ENCODE measurements around the gene XPC. TPM values are rescaled to one million over a fixed set of nuclear protein-coding genes. Genes with fewer than 3 reads are reported as not detected.
"Not testable (repeated sequence)": the region's sequence is repeated elsewhere in the genome, so short reads cannot be mapped to it uniquely, and the experiment has no call there.

Gene XPC
- total RNA-seq, 2 donors from 2014 or later = 48.4 to 61.0 TPM

DNA sequence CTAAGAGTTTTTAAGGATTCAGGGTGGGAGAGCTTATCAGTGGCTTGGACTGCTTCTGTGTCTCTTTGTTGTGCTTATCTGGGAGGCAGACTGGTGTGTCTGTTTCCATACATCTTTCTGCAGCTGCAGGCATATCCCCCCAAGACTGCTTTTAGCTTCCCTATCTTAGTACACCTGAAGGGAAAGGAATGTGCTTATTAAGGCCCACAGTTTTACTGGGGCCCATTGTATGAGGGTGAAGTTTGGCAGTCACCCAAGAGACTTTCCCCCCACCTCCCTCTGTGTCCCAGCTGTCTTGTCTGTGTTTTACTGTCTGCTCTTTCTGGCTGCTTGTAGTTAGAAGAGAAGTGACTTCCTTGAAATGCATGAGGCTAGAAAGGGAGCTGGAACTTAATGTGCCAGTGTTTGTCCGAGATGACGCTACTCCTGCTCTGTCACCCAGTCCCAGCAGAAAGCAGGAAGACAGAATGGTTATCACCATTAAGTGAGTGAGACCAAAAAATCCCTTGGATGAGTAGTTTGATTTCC is 57.4 kb downstream of the XPC start:
- H3K9me3 Mint-ChIP-seq; H3K27me3 Mint-ChIP-seq (ENCODE audit: low read depth); DNase-seq; H3K27ac Mint-ChIP-seq; H3K4me3 Mint-ChIP-seq; ATAC-seq (replicated peaks in 1 of 2): not testable (repeated sequence)
- peaks cover 39% of the 10 kb centered on the region for H3K4me1 Mint-ChIP-seq (ENCODE audit: low read depth)
- peaks cover 5 to 11% of the 10 kb centered on the region in 2 donors for H3K36me3 Mint-ChIP-seq (ENCODE audit: insufficient read depth in 2 of 2)

DNA sequence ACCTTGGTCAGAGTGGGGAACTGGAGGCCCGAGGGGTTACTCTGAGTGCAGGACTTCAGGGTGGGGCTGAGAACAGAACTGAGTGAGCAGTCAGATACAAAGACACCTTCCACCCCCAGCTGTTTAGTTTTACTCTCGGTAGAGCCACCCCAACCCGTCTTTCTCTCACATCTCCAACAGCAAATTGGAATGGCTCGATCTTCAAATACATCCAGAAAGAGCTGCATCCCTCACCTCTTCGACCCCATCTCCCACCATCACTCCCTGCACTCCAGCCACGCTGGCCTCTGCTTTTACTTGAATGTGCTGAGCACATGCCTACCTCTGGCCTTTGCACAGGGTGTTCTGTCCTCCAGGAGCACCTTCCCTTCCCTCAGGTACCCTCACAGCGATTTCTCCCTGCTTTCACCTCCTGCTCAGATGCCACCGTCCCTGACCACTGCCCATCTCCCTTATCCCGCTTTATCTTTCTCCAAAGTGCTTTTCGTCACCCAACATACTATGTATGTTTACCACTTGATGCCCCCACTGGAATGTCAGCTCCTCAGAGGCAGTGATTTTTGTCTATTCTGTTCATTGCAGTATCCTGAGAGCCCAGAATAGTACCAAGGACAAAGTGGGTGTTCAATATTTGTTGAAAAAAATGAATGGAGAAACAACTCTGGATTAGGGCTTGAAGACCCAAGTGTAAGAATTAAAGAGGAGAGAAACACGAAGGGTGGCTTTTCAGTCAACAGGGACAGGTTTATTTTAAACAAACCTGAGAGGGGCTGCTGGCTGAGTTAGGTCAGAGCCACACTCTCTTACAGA is 58.1 kb downstream of the XPC start:
- no peak for DNase-seq
- no peaks in the 10 kb centered on the region for H3K9me3 Mint-ChIP-seq
- no peak for ATAC-seq (replicated peaks in 1 of 2)
- H3K36me3 Mint-ChIP-seq (ENCODE audit: insufficient read depth in 2 of 2) = peaks cover 3 to 9% of the 10 kb centered on the region in 2 donors
- H3K27me3 Mint-ChIP-seq (ENCODE audit: low read depth) = no peaks in the 10 kb centered on the region
- peaks cover 36% of the 10 kb centered on the region for H3K4me1 Mint-ChIP-seq (ENCODE audit: low read depth)
- no peak overlapping the region for H3K27ac Mint-ChIP-seq
- H3K4me3 Mint-ChIP-seq = no peak overlapping the region

DNA sequence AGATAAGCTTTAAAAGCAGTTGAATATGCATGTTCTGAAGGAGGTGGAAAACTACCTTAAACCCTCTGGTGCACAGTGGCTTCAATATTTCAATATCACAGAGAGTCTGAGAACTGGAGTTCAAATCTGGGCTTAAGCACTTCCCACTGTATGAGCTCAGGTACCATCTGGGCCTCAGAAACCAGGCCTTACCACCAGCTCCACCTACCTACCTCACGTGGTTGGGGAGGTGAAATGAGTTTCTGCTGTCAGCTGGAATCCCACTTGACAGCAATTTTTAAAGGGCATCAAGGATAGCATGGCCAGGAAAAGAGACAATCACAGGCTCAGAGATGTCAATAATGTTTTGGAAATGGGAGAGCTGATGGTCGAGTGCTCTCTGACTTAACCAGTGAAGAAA is 58.8 kb downstream of the XPC start:
- Mint-ChIP-seq H3K36me3 (ENCODE audit: insufficient read depth in 2 of 2) (peaks cover 3 to 7% of the 10 kb centered on the region in 2 donors), H3K9me3 (no peaks in the 10 kb centered on the region), H3K4me3 (no peak overlapping the region), H3K27ac (peak overlapping the region; percentile 51), H3K4me1 (ENCODE audit: low read depth) (peaks cover 36% of the 10 kb centered on the region), H3K27me3 (ENCODE audit: low read depth) (no peaks in the 10 kb centered on the region)
- DNase-seq (no peak), ATAC-seq (replicated peaks in 1 of 2) (no peak)

DNA sequence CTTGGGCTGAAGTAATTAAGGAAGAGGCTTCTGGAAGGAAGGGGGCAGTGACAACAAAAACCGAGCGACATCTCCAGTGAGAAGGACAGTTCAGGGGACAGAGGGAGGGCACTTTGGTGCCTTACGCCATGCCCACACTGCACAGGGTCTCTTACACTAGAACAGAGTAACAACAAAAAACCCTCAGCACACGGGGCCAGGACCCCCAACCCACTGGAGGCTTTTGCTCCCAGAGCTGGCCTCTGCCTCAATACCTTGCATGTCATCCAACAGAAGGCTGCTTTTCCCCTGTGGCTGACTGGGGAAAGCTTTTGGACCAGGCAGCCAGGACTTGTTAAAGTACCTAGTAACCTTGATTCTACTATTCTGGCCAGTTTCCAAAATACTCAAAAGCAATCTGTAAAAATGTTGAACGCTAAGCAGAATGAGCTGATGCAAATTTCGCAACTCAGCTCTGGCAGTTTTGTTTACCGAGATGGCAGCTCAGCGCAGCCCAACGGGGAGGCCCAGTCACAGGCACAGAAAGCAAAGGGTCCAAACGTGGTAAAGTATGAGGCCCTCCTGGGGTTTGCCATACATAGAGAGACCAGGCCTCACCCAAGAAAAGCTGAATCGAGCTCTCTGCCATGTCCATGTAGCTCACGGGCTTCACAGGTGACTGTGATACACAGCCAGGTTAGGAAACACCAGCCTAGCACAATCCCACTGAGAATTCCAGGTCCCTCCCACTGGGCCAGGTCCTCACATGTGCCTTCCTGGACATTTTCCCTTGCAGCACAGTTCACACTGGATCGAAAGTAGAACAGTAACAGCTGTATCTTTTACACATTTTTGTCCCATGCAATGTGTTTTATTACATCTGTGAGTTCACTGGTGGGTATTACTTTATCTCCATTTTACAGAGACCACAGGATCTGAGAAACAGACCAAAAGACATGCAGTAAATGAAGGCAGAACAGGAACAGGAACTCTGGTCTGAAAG is 59.7 kb downstream of the XPC start:
- Mint-ChIP-seq H3K36me3 (ENCODE audit: insufficient read depth in 2 of 2) (peaks cover 3 to 7% of the 10 kb centered on the region in 2 donors), H3K27ac (no peak overlapping the region), H3K9me3 (no peaks in the 10 kb centered on the region), H3K27me3 (ENCODE audit: low read depth) (no peaks in the 10 kb centered on the region), H3K4me1 (ENCODE audit: low read depth) (peaks cover 34% of the 10 kb centered on the region), H3K4me3 (no peak overlapping the region)
- DNase-seq (no peak), ATAC-seq (replicated peaks in 1 of 2) (no peak)

DNA sequence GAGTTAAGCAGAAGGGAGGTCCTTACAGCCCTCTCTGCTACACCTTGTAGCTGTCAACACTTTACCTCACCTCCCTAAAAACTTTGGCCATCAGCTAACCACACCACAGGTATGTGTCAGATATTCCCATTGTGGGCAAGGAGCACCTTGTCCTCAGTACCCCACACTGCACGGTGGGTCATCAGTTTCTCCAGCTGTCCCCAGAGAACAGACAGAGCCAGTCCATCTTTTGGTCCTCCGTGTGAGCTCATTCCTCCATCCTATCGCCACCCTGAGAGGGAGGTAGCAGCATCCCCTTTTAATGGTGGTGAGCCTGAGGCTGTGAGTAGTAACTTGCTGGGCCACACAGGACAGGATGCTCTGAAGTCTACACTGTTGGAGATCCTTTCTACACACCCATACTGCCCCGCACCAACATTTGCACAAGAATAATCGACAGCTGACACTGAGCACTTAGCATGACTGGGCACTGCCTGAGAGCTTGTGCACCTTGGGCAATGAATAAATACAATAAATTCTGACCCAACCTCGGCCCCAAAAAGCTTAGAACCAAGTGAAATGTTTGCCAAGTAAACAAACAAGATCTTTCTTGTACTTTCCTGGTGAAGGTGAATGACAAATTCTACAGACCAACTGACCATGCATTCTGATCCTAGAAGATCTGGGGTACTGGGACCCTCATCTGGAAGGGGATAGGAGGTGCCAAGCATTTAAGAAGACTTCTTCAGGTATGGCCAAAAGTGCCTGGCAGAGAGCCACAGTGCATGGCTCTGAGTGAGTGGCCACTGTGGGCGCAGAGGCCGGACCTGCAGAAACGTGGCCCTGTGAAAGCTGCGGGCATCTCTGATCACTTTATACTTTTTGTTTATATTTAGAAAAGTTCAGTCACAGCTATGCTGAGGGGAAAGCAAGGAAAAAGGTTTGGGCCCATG is 60.7 kb downstream of the XPC start:
- H3K36me3 Mint-ChIP-seq (ENCODE audit: insufficient read depth in 2 of 2) = peaks cover 6 to 7% of the 10 kb centered on the region in 2 donors

DNA sequence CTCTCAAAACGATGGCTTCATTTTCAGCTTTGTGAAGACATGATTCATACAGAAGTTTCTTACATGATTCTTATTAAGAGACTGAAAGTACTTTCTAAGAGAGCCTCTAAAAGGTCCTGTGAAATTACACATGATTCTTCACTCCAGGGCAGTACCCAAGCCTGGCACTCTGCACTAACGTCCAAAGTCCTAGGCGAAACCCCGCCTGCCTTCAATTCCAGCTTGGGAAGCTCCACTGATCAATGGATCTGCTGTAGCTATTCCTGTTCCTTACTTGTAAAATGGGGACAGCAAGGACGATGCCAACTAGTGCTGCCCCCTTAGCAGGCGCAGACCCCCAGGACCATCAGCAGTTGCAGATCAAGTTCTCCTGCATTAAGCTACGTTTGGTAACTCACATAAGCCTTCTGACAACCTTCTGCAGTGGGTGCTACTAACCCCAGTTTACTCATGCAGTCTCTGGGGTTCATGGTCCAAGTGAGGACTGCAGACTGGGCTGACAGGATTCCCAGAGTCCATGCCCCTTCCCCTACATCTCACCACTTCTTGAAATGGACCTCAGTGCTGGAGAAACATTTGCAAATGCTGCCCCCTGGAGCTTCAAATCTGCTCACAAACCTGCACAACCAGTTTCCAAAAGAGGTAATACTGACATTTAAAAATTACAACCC is 64.3 kb downstream of the XPC start:
- no peak overlapping the region for H3K27ac Mint-ChIP-seq

More for the DNA sequence above, 60.7 kb downstream of the XPC start:
- DNase-seq (no peak), ATAC-seq (replicated peaks in 1 of 2) (no peak)
- Mint-ChIP-seq H3K4me3 (no peak overlapping the region), H3K9me3 (no peaks in the 10 kb centered on the region), H3K27ac (no peak overlapping the region), H3K4me1 (ENCODE audit: low read depth) (peaks cover 24% of the 10 kb centered on the region), H3K27me3 (ENCODE audit: low read depth) (no peaks in the 10 kb centered on the region)

GRCh38 chr3:14110699-14111098 is 67.7 kb downstream of the XPC start:
- DNase-seq (no peak), ATAC-seq (replicated peaks in 1 of 2) (no peak)
- Mint-ChIP-seq H3K27me3 (ENCODE audit: low read depth) (no peaks in the 10 kb centered on the region), H3K36me3 (ENCODE audit: insufficient read depth in 2 of 2) (peaks cover 4 to 7% of the 10 kb centered on the region in 2 donors), H3K9me3 (no peaks in the 10 kb centered on the region), H3K4me3 (no peak overlapping the region), H3K4me1 (ENCODE audit: low read depth) (no peaks in the 10 kb centered on the region), H3K27ac (no peak overlapping the region)

More for the DNA sequence above, 64.3 kb downstream of the XPC start:
- H3K27me3 Mint-ChIP-seq (ENCODE audit: low read depth) = no peaks in the 10 kb centered on the region
- H3K4me1 Mint-ChIP-seq (ENCODE audit: low read depth) = no peaks in the 10 kb centered on the region
- H3K9me3 Mint-ChIP-seq = no peaks in the 10 kb centered on the region
- H3K36me3 Mint-ChIP-seq (ENCODE audit: insufficient read depth in 2 of 2) = peaks cover 4 to 7% of the 10 kb centered on the region in 2 donors
- ATAC-seq (replicated peaks in 1 of 2) = no peak
- no peak for DNase-seq
- H3K4me3 Mint-ChIP-seq = no peak overlapping the region

- H3K4me1 Mint-ChIP-seq (ENCODE audit: low read depth); DNase-seq; H3K36me3 Mint-ChIP-seq (ENCODE audit: insufficient read depth in 2 of 2); ATAC-seq (replicated peaks in 1 of 2); H3K4me3 Mint-ChIP-seq; H3K9me3 Mint-ChIP-seq; H3K27ac Mint-ChIP-seq; H3K27me3 Mint-ChIP-seq (ENCODE audit: low read depth): not testable (repeated sequence)
These were observed 68.6 kb downstream of the XPC start for GRCh38 chr3:14109821-14110220.

GRCh38 chr3:14097616-14098391 is 80.6 kb downstream of the XPC start:
- Mint-ChIP-seq H3K27ac (no peak overlapping the region), H3K27me3 (ENCODE audit: low read depth) (peaks cover 16% of the 10 kb centered on the region)
- no peak for ATAC-seq (replicated peaks in 1 of 2)

GRCh38 chr3:14096742-14097141 is 81.7 kb downstream of the XPC start:
- ATAC-seq (replicated peaks in 1 of 2) (no peak), DNase-seq (no peak)
- peaks cover 16% of the 10 kb centered on the region for H3K27me3 Mint-ChIP-seq (ENCODE audit: low read depth)

More at GRCh38 chr3:14097616-14098391, 80.6 kb downstream of the XPC start:
- Mint-ChIP-seq H3K9me3 (peaks cover 2 to 6% of the 10 kb centered on the region in 2 donors), H3K4me3 (no peak overlapping the region), H3K4me1 (ENCODE audit: low read depth) (no peaks in the 10 kb centered on the region), H3K36me3 (ENCODE audit: insufficient read depth in 2 of 2) (no peaks in the 10 kb centered on the region)
- DNase-seq = no peak

More at GRCh38 chr3:14096742-14097141, 81.7 kb downstream of the XPC start:
- Mint-ChIP-seq H3K27ac (no peak overlapping the region), H3K9me3 (peaks cover 2 to 6% of the 10 kb centered on the region in 2 donors), H3K36me3 (ENCODE audit: insufficient read depth in 2 of 2) (no peaks in the 10 kb centered on the region), H3K4me3 (no peak overlapping the region), H3K4me1 (ENCODE audit: low read depth) (no peaks in the 10 kb centered on the region)

Measured in activated T-cell treated with anti-CD3 and anti-CD28 coated beads, Interleukin-2, amount 50 U/mL, for 72 hours (primary cell).